ENCODE measurements around the gene DYRK4. TPM values are rescaled to one million over a fixed set of nuclear protein-coding genes. Genes with fewer than 3 reads are reported as not detected.

DYRK4 gene
- total RNA-seq, 1 experiment from 2014 or later: 58.6 TPM

GRCh38 chr12:4649358-4649661 is 87.3 kb downstream of the DYRK4 start:
- H2AFZ ChIP-seq (ENCODE audit: low read length): peak overlapping the region; percentile 80
- peaks cover 16% of the 10 kb centered on the region for H3K4me1 ChIP-seq (ENCODE audit: insufficient read depth, low read length)
- H3F3A ChIP-seq (ENCODE audit: low read length, unreplicated experiment): no peaks in the 10 kb centered on the region
- BruUV-seq (replicated peaks): no TSS peak
- peak overlapping the region; percentile 91 for H3K4me3 ChIP-seq (ENCODE audit: low read length)
- H3K27ac ChIP-seq (ENCODE audit: low read length): peak overlapping the region; percentile 51
- no peaks in the 10 kb centered on the region for H3K27me3 ChIP-seq (ENCODE audit: low read length)
- H3K4me2 ChIP-seq (ENCODE audit: low read length): peak overlapping the region; percentile 81
- H3K9me3 ChIP-seq (ENCODE audit: low read length): no peaks in the 10 kb centered on the region
- H3K9me2 ChIP-seq (replicated peaks; ENCODE audit: low read length): no peaks in the 10 kb centered on the region
- ATAC-seq (no peak), DNase-seq (no peak)
- H3K9ac ChIP-seq (ENCODE audit: low read length): peak overlapping the region; percentile 91
- H4K20me1 ChIP-seq (ENCODE audit: low read length): no peaks in the 10 kb centered on the region
- intact Hi-C loops (cut with micrococcal nuclease): no loop called here
- TF ChIP-seq EZH2 (IDR thresholded peaks at IDR 0.05; ENCODE audit: low read length, unreplicated experiment) (no peak), CTCF (conservative IDR thresholded peaks at IDR 0.05; ENCODE audit: low read depth, low read length) (no peak), EZH2phosphoT487 (IDR thresholded peaks at IDR 0.05; ENCODE audit: borderline replicate concordance, low read length) (no peak)
- no peaks in the 10 kb centered on the region for H3K36me3 ChIP-seq (ENCODE audit: low read depth, low read length)
- POLR2A ChIA-PET (ENCODE audit: unreplicated experiment): no interaction called here
- peaks cover 53% of the 10 kb centered on the region for H3K79me2 ChIP-seq (ENCODE audit: low read length)
- CTCF ChIA-PET: no interaction called here

- H2AFZ ChIP-seq (ENCODE audit: low read length): no peak overlapping the region
- no peaks in the 10 kb centered on the region for H3K9me2 ChIP-seq (replicated peaks; ENCODE audit: low read length)
- POLR2A ChIA-PET (ENCODE audit: unreplicated experiment): no interaction called here
- no peak overlapping the region for H3K4me3 ChIP-seq (ENCODE audit: low read length)
- intact Hi-C loops (cut with micrococcal nuclease): no loop called here
- H3K36me3 ChIP-seq (ENCODE audit: low read depth, low read length): peaks cover 10% of the 10 kb centered on the region; the same call in 1 of the 2 replicates
- H3K27me3 ChIP-seq (ENCODE audit: low read length): no peaks in the 10 kb centered on the region
- H3K79me2 ChIP-seq (ENCODE audit: low read length): peaks cover 50% of the 10 kb centered on the region
- DNase-seq: no peak
- no peaks in the 10 kb centered on the region for H3F3A ChIP-seq (ENCODE audit: low read length, unreplicated experiment)
- BruUV-seq (replicated peaks): no TSS peak
- H4K20me1 ChIP-seq (ENCODE audit: low read length): no peaks in the 10 kb centered on the region
- H3K4me2 ChIP-seq (ENCODE audit: low read length): no peak overlapping the region
- no peak overlapping the region for H3K27ac ChIP-seq (ENCODE audit: low read length)
- TF ChIP-seq EZH2 (IDR thresholded peaks at IDR 0.05; ENCODE audit: low read length, unreplicated experiment): no peak
- TF ChIP-seq CTCF (conservative IDR thresholded peaks at IDR 0.05; ENCODE audit: low read depth, low read length): no peak
- TF ChIP-seq EZH2phosphoT487 (IDR thresholded peaks at IDR 0.05; ENCODE audit: borderline replicate concordance, low read length): no peak
- no peak overlapping the region for H3K9ac ChIP-seq (ENCODE audit: low read length)
- CTCF ChIA-PET: no interaction called here
- H3K4me1 ChIP-seq (ENCODE audit: insufficient read depth, low read length): peaks cover 10% of the 10 kb centered on the region
- ATAC-seq: no peak
- H3K9me3 ChIP-seq (ENCODE audit: low read length): no peaks in the 10 kb centered on the region
These were observed 91.2 kb downstream of the DYRK4 start for GRCh38 chr12:4653257-4653656.

DNA sequence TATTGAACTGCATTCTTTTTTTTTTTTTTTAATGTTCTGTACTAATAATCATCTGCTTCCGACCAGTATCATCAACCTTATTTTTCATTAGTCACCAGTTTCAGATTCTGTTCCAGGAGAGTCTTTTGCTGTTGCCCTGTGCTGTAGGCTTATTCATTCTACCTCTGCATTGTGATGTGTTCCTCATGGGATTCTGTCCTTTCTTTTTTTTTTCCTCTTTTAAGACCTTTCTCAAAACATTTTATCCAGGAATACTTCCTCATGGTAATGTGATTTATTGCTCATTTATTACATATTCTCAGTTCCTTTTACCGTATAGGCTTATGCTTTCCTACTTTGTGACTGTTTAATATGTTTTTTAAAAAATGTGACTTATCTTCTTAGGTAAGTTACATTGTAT is 91.7 kb downstream of the DYRK4 start:
- ATAC-seq (no peak), DNase-seq (no peak)
- Histone ChIP-seq H3K27me3 (ENCODE audit: low read length) (no peaks in the 10 kb centered on the region), H3K4me1 (ENCODE audit: insufficient read depth, low read length) (peaks cover 10% of the 10 kb centered on the region), H3K4me2 (ENCODE audit: low read length) (no peak overlapping the region), H2AFZ (ENCODE audit: low read length) (no peak overlapping the region), H3K79me2 (ENCODE audit: low read length) (peaks cover 50% of the 10 kb centered on the region), H4K20me1 (ENCODE audit: low read length) (no peaks in the 10 kb centered on the region), H3K9ac (ENCODE audit: low read length) (no peak overlapping the region), H3K36me3 (ENCODE audit: low read depth, low read length) (peaks cover 10% of the 10 kb centered on the region; the same call in 1 of the 2 replicates), H3K9me3 (ENCODE audit: low read length) (no peaks in the 10 kb centered on the region), H3K4me3 (ENCODE audit: low read length) (no peak overlapping the region), H3K9me2 (replicated peaks; ENCODE audit: low read length) (no peaks in the 10 kb centered on the region), H3F3A (ENCODE audit: low read length, unreplicated experiment) (no peaks in the 10 kb centered on the region), H3K27ac (ENCODE audit: low read length) (no peak overlapping the region)
- intact Hi-C loops (cut with micrococcal nuclease): no loop called here
- TF ChIP-seq EZH2 (IDR thresholded peaks at IDR 0.05; ENCODE audit: low read length, unreplicated experiment) (no peak), CTCF (conservative IDR thresholded peaks at IDR 0.05; ENCODE audit: low read depth, low read length) (no peak)
- CTCF ChIA-PET: no interaction called here
- POLR2A ChIA-PET (ENCODE audit: unreplicated experiment): no interaction called here
- no TSS peak for BruUV-seq (replicated peaks)

Other genes with a start within 250 kb of the DYRK4 start
- gene TIGAR, start 241.0 kb upstream of the DYRK4 start, total RNA-seq (2014; rRNA removed): 3.7 and 4.6 TPM in 2 replicates
- gene FGF23, start 182.5 kb upstream of the DYRK4 start, total RNA-seq (2014; rRNA removed): not detected in 2 replicates
- gene FGF6, start 116.4 kb upstream of the DYRK4 start, total RNA-seq (2014; rRNA removed): not detected in 2 replicates
- 15.9 and 24.7 TPM in 2 replicates for gene RAD51AP1, start 23.3 kb upstream of the DYRK4 start, total RNA-seq (2014; rRNA removed)
- 1.1 and 1.9 TPM in 2 replicates for gene AKAP3, start 86.8 kb downstream of the DYRK4 start, total RNA-seq (2014; rRNA removed)
- gene NDUFA9, start 86.9 kb downstream of the DYRK4 start, total RNA-seq (2014; rRNA removed): 41.9 and 71.5 TPM in 2 replicates
- not detected in 2 replicates for gene GALNT8, start 158.2 kb downstream of the DYRK4 start, total RNA-seq (2014; rRNA removed)